GM23338 (cell line): ENCODE data around the gene CPNE6.

Experiments
- CREB1 ChIP-seq: fragments of 250-450 bp; sonication (Bioruptor Pico); IDR thresholded peaks from 2 replicates; pipeline ENCODE4 v1.5.0; 2020; ENCODE audit warnings: low read depth, mild to moderate bottlenecking, moderate library complexity
- CTCF ChIP-seq, 2 experiments: fragments of 200-600 bp in 1 of 2; sonication (generic) in 1 of 2; conservative IDR thresholded peaks; 2 replicates each; pipeline versions ENCODE4 v1.5.1 to v1.6.1; 2016 to 2017; ENCODE audit warnings: antibody characterized with exemption in 2 of 2, low read depth in 2 of 2, mild to moderate bottlenecking in 2 of 2, moderate library complexity in 1 of 2
- EZH2 ChIP-seq: fragments of 200-600 bp; sonication (generic); IDR thresholded peaks from one replicate; pipeline ENCODE4 v1.8.0; 2017; ENCODE audit warnings: antibody characterized with exemption, mild to moderate bottlenecking, low read depth; ENCODE audit not compliant: unreplicated experiment
- POLR2AphosphoS5 ChIP-seq: IDR thresholded peaks from 2 replicates; pipeline ENCODE4 v1.6.1; 2016; ENCODE audit warnings: antibody characterized with exemption, low read depth
- REST ChIP-seq: IDR thresholded peaks from one replicate; pipeline ENCODE4 v1.6.1; 2018; ENCODE audit warnings: antibody characterized with exemption; ENCODE audit not compliant: unreplicated experiment
- ZNF462 ChIP-seq: fragments of 250-450 bp; sonication (Bioruptor Pico); IDR thresholded peaks from 2 replicates; pipeline ENCODE4 v1.5.0; 2020; ENCODE audit warnings: mild to moderate bottlenecking, moderate library complexity

- TF ChIP-seq ZNF462 (CRISPR knock-in tag) (no peak), POLR2AphosphoS5 (no peak), CTCF (conservative IDR thresholded peaks at IDR 0.05; ENCODE audit: low read depth in 2 of 2) (no peak), CREB1 (CRISPR knock-in tag) (no peak), EZH2 (no peak), REST (no peak)
Measured at GRCh38 chr14:24078146-24078545, 6.8 kb downstream of the CPNE6 start.
